ENCODE measurements around the gene LHFPL6.

DNA sequence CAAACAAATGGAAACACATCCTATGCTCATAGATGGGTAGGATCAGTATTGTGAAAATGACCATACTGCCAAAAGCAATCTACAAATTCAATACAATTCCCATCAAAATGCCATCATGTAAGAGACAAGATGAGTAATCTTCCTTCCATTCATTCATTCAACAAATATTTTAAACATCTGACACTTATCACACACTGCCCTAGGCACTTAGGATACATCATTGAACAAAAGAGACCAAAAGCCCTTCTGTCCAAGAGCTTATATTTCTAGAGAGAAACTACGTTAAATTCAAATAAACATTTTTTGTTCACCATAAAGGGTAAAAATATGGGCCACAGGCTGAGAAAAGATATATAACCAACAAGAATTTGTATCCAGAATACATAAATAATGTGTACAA, 20.5 kb upstream of the LHFPL6 start:
- TF ChIP-seq CTCF (IDR thresholded peaks at IDR 0.05 in 8 of 11, conservative IDR thresholded peaks at IDR 0.05 in 3 of 11) (no peak), POLR2AphosphoS5 (IDR thresholded peaks at IDR 0.05) (no peak), POLR2A (IDR thresholded peaks at IDR 0.05) (no peak)
